Mesodermal cell (in vitro differentiated cells): ENCODE results near the gene DUSP10. TPM values are rescaled to one million over a fixed set of nuclear protein-coding genes. Genes with fewer than 3 reads are reported as not detected.

Source experiments
- H3K27ac ChIP-seq: 2 replicates; pipeline ENCODE4 v1.7.0; 2013; ENCODE audit warnings: mild to moderate bottlenecking, low read depth, low read length, moderate library complexity; ENCODE audit not compliant: severe bottlenecking
- H3K36me3 ChIP-seq: 2 replicates; pipeline ENCODE4 v1.7.1; 2013; ENCODE audit warnings: mild to moderate bottlenecking, low read length, moderate library complexity; ENCODE audit not compliant: control insufficient read depth, insufficient read depth
- H3K4me1 ChIP-seq: one replicate; pipeline ENCODE4 v1.7.1; 2013; ENCODE audit warnings: mild to moderate bottlenecking, low read length; ENCODE audit not compliant: insufficient read depth, control insufficient read depth, poor library complexity, severe bottlenecking
- H3K4me3 ChIP-seq: 2 replicates; pipeline ENCODE4 v1.7.0; 2013; ENCODE audit warnings: low read length, control low read depth, mild to moderate bottlenecking; ENCODE audit not compliant: insufficient read depth, poor library complexity, severe bottlenecking; ENCODE audit errors: extremely low read depth
- H3K9me3 ChIP-seq: 2 replicates; pipeline ENCODE4 v1.7.1; 2013; ENCODE audit warnings: mild to moderate bottlenecking, low read length, moderate library complexity; ENCODE audit not compliant: control insufficient read depth
- WGBS, 2 experiments: methylation state at CpG; one replicate each; pipeline ENCODE4 v1.1.5; 2013; ENCODE audit warnings: missing lambda C conversion rate in 2 of 2; ENCODE audit not compliant: insufficient coverage in 2 of 2; 5-methylcytosine and 5-hydroxymethylcytosine counted together
- polyA plus RNA-seq, 2 experiments: library from polyadenylated mRNA; stranded (reverse); fragments of 50-300 nt; gene quantifications; one replicate each; pipeline ENCODE4 v1.2.3, GENCODE V29; 2013

DUSP10 gene
- 10.2 TPM for polyA plus RNA-seq (2013, experiment 1 of 2)
- 9.3 TPM for polyA plus RNA-seq (2013, experiment 2 of 2)

DNA sequence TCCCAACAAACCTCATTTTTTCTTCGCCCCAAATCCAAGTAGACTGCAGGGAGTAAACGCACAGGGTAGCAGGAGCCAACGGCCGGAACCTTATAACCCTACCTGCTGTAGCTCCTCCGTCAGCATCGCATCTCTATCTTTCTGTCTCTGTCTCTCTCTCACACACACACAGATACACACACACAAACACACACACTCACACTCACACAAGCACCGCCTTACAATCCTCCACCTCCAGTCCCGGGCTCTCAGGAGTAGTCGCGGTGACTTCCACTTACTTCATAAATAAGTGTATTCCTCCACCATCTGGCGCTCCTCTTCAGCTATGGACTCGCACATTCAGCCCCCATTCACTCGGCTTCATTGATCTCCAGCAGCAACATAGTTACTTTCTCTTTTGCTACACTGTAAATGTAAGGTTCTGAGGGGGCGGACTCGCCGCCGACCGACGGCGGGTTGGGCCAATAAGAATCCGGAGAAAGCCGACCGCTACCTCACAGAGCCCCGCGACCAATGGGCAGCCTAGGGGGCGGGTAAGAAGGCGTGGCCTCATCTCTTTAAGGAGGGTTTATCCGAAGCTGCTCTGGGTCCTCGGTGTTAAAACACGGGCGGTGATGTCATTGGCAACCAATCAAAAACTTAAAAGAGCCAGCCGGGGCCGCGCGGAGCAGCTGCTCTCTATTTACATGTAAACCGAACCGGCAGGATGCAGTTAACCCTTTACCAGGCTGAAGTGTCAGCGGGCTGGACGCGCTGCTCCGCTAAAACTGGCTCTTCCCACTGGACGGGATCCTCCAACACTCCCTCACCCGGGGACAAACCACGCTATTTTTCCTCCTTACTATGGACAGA lies at the start of gene DUSP10:
Gene DUSP10, minus strand, starts transcription at position 387 of the 852 bp plus-strand sequence. CDS start 2,345 bp downstream, outside the sequence.
- peak within 1 kb of the TSS; percentile 70 for H3K4me3 ChIP-seq
- WGBS, 2 experiments = 0% methylated on average over 26 to 35 of the region's 44 CpGs
- H3K27ac ChIP-seq = peak within 1 kb of the TSS; percentile 94
- H3K4me1 ChIP-seq = peaks cover 12% of the 10 kb centered on the region
- peaks cover 28% of the 10 kb centered on the region for H3K36me3 ChIP-seq
- no peaks in the 10 kb centered on the region for H3K9me3 ChIP-seq

- Histone ChIP-seq H3K27ac (no peak overlapping the region), H3K9me3 (no peaks in the 10 kb centered on the region), H3K4me1 (peaks cover 1% of the 10 kb centered on the region), H3K36me3 (no peaks in the 10 kb centered on the region), H3K4me3 (no peak overlapping the region)
- WGBS, 2 experiments = 90 to 91% methylated on average over 3 to 4 of the region's 6 CpGs
Measured at GRCh38 chr1:221788466-221788865, 46.6 kb upstream of the DUSP10 start.

- Histone ChIP-seq H3K36me3 (no peaks in the 10 kb centered on the region), H3K4me1 (peaks cover 3% of the 10 kb centered on the region), H3K27ac (no peak overlapping the region), H3K4me3 (no peak overlapping the region), H3K9me3 (no peaks in the 10 kb centered on the region)
- WGBS, 2 experiments = no CpG with 5 or more reads among the region's 5 CpGs
Measured at GRCh38 chr1:221786647-221787046, 44.8 kb upstream of the DUSP10 start.

GRCh38 chr1:221783936-221784335 lies 42.0 kb upstream of the DUSP10 start:
- WGBS, 2 experiments = 93 to 100% methylated on average over 4 of the region's 4 CpGs
- no peaks in the 10 kb centered on the region for H3K36me3 ChIP-seq
- peaks cover 3% of the 10 kb centered on the region for H3K4me1 ChIP-seq
- no peak overlapping the region for H3K27ac ChIP-seq
- no peaks in the 10 kb centered on the region for H3K9me3 ChIP-seq
- no peak overlapping the region for H3K4me3 ChIP-seq

GRCh38 chr1:221783437-221783836 lies 41.5 kb upstream of the DUSP10 start:
- no peak overlapping the region for H3K27ac ChIP-seq
- H3K4me1 ChIP-seq = peaks cover 3% of the 10 kb centered on the region
- no peaks in the 10 kb centered on the region for H3K9me3 ChIP-seq
- WGBS, 2 experiments = 83 to 100% methylated on average over 1 of the region's 6 CpGs
- H3K4me3 ChIP-seq = no peak overlapping the region
- H3K36me3 ChIP-seq = no peaks in the 10 kb centered on the region

- Histone ChIP-seq H3K36me3 (no peaks in the 10 kb centered on the region), H3K4me3 (no peak overlapping the region), H3K27ac (no peak overlapping the region), H3K9me3 (no peaks in the 10 kb centered on the region), H3K4me1 (peaks cover 3% of the 10 kb centered on the region)
- 80 to 100% methylated on average over 1 of the region's 1 CpG for WGBS, 2 experiments
Measured at GRCh38 chr1:221782970-221783369, 41.1 kb upstream of the DUSP10 start.

DNA sequence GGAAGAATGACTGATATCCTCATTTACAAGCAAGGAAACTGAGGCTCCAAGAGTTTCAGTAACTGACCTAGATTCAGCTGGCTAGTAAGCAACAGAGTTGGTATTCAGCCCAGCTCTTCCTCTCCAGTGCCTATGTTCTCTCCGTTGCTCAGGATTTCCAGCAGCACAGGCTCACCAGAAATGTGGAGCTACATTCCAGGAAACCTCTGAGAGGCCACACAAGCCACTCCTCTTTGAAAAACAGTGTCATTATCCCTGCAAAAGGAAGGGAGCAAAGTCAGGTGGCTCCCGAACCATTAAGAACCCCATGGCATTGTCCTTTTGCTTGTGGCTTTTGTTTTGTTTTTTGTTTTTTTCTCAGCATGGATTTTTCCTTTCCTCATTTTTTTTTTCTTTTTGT lies 40.6 kb upstream of the DUSP10 start:
- Histone ChIP-seq H3K27ac (no peak overlapping the region), H3K9me3 (no peaks in the 10 kb centered on the region), H3K4me3 (no peak overlapping the region), H3K36me3 (no peaks in the 10 kb centered on the region), H3K4me1 (peaks cover 3% of the 10 kb centered on the region)
- 63 to 67% methylated on average over 2 of the region's 2 CpGs for WGBS, 2 experiments

DNA sequence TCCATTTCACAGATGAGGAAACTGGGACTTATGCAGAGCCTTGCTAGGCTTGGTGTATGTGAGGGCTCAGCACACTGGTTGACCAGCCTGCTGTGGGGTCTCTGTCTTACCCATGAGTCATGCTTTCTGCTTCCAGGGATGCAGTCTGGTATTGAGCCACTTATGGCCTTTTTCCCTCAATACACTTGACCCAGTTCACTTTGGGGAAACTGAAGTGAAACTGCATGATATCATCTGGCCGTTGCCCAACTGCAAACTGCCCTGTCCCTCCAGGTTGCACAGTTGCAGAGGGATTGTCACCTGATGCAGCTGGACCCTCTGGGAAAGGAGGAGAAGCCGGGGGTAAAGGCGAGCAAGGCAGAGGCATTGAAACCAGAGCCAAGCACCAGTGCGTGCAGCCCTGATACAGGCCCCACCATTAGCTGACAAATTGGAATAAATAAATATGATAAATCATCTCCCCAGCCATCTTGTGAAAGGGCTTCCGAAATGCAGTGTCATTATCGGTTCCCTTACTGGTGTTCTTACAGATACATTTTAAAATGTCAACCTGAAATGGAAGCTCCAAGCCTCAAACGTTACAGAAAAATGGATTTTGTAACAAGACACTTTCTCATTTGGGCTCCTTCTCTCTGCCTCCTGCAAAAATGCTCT lies 39.3 kb upstream of the DUSP10 start:
- Histone ChIP-seq H3K9me3 (no peaks in the 10 kb centered on the region), H3K27ac (no peak overlapping the region), H3K4me1 (peaks cover 3% of the 10 kb centered on the region), H3K4me3 (no peak overlapping the region), H3K36me3 (no peaks in the 10 kb centered on the region)
- 85 to 90% methylated on average over 3 to 7 of the region's 7 CpGs for WGBS, 2 experiments

GRCh38 chr1:221780175-221780574 lies 38.3 kb upstream of the DUSP10 start:
- no peak overlapping the region for H3K27ac ChIP-seq
- no peaks in the 10 kb centered on the region for H3K36me3 ChIP-seq
- H3K4me3 ChIP-seq = no peak overlapping the region
- peaks cover 3% of the 10 kb centered on the region for H3K4me1 ChIP-seq
- WGBS, 2 experiments = 87 to 90% methylated on average over 6 to 7 of the region's 7 CpGs
- no peaks in the 10 kb centered on the region for H3K9me3 ChIP-seq

- 88% methylated on average over 1 of the region's 1 CpG; no CpG with 5 or more reads in 1 of the 2 experiments for WGBS, 2 experiments
Measured at GRCh38 chr1:221779771-221780170, 37.9 kb upstream of the DUSP10 start.

More at GRCh38 chr1:221779771-221780170, 37.9 kb upstream of the DUSP10 start:
- no peak overlapping the region for H3K27ac ChIP-seq
- peaks cover 3% of the 10 kb centered on the region for H3K4me1 ChIP-seq
- no peaks in the 10 kb centered on the region for H3K36me3 ChIP-seq
- no peaks in the 10 kb centered on the region for H3K9me3 ChIP-seq
- H3K4me3 ChIP-seq = no peak overlapping the region
